ENCODE data around the gene CACNA1C.

- TF ChIP-seq, protein P1, sequence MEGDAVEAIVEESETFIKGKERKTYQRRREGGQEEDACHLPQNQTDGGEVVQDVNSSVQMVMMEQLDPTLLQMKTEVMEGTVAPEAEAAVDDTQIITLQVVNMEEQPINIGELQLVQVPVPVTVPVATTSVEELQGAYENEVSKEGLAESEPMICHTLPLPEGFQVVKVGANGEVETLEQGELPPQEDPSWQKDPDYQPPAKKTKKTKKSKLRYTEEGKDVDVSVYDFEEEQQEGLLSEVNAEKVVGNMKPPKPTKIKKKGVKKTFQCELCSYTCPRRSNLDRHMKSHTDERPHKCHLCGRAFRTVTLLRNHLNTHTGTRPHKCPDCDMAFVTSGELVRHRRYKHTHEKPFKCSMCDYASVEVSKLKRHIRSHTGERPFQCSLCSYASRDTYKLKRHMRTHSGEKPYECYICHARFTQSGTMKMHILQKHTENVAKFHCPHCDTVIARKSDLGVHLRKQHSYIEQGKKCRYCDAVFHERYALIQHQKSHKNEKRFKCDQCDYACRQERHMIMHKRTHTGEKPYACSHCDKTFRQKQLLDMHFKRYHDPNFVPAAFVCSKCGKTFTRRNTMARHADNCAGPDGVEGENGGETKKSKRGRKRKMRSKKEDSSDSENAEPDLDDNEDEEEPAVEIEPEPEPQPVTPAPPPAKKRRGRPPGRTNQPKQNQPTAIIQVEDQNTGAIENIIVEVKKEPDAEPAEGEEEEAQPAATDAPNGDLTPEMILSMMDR (IDR thresholded peaks at IDR 0.05), result no peak
- no peak for TF ChIP-seq POLR2A (IDR thresholded peaks at IDR 0.05)
Measured at GRCh38 chr12:2688381-2688931, 635.7 kb downstream of the CACNA1C start.
